Measurements from ENCODE around the gene CYTH1. TPM values are rescaled to one million over a fixed set of nuclear protein-coding genes. Genes with fewer than 3 reads are reported as not detected.

The CYTH1 gene
- polyA plus RNA-seq, 1 donor, result 40.6 TPM

DNA sequence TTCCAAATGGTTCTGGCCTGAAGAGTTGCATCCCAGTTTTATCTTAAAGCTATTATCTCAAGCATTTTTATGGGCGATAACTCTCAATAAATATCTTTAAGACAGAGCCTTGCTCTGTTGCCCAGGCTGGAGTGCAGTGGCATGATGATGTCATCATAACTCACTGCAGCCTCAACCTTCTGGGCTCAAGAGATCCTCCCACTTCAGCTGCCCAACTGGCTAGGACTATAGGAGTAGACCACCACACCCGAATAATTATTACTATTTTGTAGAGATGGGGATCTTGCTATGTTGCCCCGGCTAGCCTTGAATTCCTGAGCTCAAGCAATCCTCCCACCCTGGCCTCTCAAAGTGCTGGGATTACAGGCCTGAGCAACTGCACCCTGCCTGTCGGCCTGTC lies 26.1 kb upstream of the CYTH1 start:
- no peak for DNase-seq
- no peak overlapping the region for H3K4me3 ChIP-seq (ENCODE audit: low read length)
- no peaks in the 10 kb centered on the region for H3K4me1 ChIP-seq (ENCODE audit: control insufficient read depth, insufficient read depth, low read length)
- H3K9me3 ChIP-seq (ENCODE audit: control insufficient read depth, low read depth, low read length), result no peaks in the 10 kb centered on the region
- no peak overlapping the region for H3K27ac ChIP-seq (ENCODE audit: low read length)
- no CpG with 5 or more reads among the region's 4 CpGs for WGBS (ENCODE audit: insufficient coverage, low lambda C conversion rate)
- no peaks in the 10 kb centered on the region for H3K27me3 ChIP-seq (ENCODE audit: control insufficient read depth, insufficient read depth, low read length)
- peaks cover 76% of the 10 kb centered on the region for H3K36me3 ChIP-seq (ENCODE audit: control insufficient read depth, insufficient read depth, low read length)

DNA sequence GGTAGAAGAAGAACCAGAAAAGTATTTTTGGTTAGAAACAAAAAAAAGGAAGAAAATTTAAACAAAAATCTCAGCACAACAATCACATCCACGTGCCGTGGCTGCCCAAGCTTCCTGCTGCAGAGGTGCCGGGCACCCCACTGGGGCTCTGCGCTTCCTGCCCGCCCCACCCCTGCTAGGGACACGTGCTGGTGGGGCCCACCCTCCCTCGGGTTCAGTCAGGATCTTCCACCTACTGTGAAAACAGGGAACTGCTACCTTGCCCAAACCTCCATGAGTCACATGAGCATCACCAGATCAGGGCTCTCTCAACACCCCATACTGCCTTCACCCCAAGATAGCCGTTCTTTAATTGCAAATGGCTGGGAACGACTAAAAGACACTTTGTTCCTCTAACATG lies 24.4 kb upstream of the CYTH1 start:
- no peak overlapping the region for H3K4me3 ChIP-seq (ENCODE audit: low read length)
- no peaks in the 10 kb centered on the region for H3K4me1 ChIP-seq (ENCODE audit: control insufficient read depth, insufficient read depth, low read length)
- H3K36me3 ChIP-seq (ENCODE audit: control insufficient read depth, insufficient read depth, low read length), result peaks cover 76% of the 10 kb centered on the region
- no CpG with 5 or more reads among the region's 9 CpGs for WGBS (ENCODE audit: insufficient coverage, low lambda C conversion rate)
- no peaks in the 10 kb centered on the region for H3K27me3 ChIP-seq (ENCODE audit: control insufficient read depth, insufficient read depth, low read length)
- no peaks in the 10 kb centered on the region for H3K9me3 ChIP-seq (ENCODE audit: control insufficient read depth, low read depth, low read length)
- H3K27ac ChIP-seq (ENCODE audit: low read length), result no peak overlapping the region
- no peak for DNase-seq

DNA sequence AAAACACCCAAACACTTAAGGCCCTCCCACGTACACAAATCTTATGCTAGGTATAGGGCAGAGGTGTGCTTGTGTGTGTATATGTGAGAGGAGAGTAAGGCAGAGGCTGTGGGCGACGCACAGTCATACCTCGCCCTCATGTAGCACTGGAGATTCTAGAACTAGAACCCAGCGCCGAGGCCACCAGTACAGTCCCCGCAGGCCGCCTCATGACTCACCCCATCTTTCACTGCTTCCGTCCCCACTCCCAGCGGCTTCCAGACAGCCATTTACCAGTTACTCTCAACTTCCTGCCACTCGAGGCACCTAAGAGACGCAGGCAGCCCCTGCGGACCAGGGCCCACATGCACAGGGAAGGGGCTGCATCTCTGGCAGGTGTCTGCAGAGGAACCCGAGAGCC lies 23.2 kb upstream of the CYTH1 start:
- H3K4me1 ChIP-seq (ENCODE audit: control insufficient read depth, insufficient read depth, low read length), result no peaks in the 10 kb centered on the region
- no peaks in the 10 kb centered on the region for H3K27me3 ChIP-seq (ENCODE audit: control insufficient read depth, insufficient read depth, low read length)
- no CpG with 5 or more reads among the region's 14 CpGs for WGBS (ENCODE audit: insufficient coverage, low lambda C conversion rate)
- no peak for DNase-seq
- H3K27ac ChIP-seq (ENCODE audit: low read length), result no peak overlapping the region
- no peak overlapping the region for H3K4me3 ChIP-seq (ENCODE audit: low read length)
- H3K36me3 ChIP-seq (ENCODE audit: control insufficient read depth, insufficient read depth, low read length), result peaks cover 75% of the 10 kb centered on the region
- H3K9me3 ChIP-seq (ENCODE audit: control insufficient read depth, low read depth, low read length), result no peaks in the 10 kb centered on the region

DNA sequence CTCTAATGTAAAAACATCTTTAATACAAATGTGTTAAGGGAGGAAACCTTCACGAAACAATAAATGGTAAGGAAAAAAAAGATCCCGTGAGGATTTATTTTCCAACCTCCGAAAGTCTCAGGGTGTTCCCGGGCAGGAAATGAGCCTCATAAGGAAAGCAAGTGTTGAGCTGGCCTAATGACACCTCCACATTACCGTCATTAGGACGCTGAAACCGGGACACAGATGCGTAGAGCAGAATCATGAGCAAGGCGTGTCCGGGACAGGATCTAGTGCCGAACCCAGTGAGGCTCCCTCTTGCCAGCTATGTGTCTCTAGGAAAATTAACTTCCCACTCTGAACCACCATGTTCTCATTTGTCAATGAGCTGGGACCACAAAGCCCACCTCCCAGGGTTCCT lies 22.7 kb upstream of the CYTH1 start:
- Histone ChIP-seq H3K4me1 (ENCODE audit: control insufficient read depth, insufficient read depth, low read length) (no peaks in the 10 kb centered on the region), H3K4me3 (ENCODE audit: low read length) (no peak overlapping the region), H3K27me3 (ENCODE audit: control insufficient read depth, insufficient read depth, low read length) (no peaks in the 10 kb centered on the region), H3K36me3 (ENCODE audit: control insufficient read depth, insufficient read depth, low read length) (peaks cover 75% of the 10 kb centered on the region), H3K9me3 (ENCODE audit: control insufficient read depth, low read depth, low read length) (no peaks in the 10 kb centered on the region), H3K27ac (ENCODE audit: low read length) (no peak overlapping the region)
- 100% methylated on average over 2 of the region's 11 CpGs for WGBS (ENCODE audit: insufficient coverage, low lambda C conversion rate)
- no peak for DNase-seq

DNA sequence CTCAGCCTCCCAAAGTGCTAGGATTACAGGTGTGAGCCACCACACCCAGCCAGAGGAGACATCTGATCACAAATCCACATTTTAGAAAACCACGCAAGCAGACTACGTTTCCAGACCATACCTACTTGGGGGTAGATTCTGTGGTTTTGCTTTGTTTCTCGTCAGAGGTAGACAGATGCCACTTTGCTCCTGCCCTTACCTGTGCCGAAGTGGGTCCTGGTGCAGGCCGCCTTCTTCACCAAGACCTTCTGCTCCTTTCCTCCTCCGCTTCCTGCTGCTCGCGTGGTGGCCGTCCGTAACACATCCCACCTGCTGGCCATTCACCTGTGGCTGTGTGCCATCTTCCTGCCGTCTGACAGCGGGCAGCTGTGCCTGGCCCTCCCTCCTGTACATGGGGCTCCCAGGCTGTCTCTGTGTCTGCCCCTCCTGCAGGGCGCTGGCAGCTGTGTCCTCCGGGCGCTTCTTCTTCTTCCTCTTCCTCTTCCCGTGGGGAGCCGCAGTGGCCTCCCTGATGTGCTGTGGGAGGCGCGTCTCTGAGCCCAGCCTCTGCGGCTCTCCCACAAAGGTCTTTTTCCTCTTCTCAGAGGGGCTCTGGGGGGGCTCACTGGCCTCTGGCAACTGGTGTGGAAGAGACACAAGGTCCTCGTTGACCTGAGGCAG lies 21.2 kb upstream of the CYTH1 start:
- Histone ChIP-seq H3K27me3 (ENCODE audit: control insufficient read depth, insufficient read depth, low read length) (no peaks in the 10 kb centered on the region), H3K4me3 (ENCODE audit: low read length) (no peak overlapping the region), H3K27ac (ENCODE audit: low read length) (no peak overlapping the region), H3K36me3 (ENCODE audit: control insufficient read depth, insufficient read depth, low read length) (peaks cover 81% of the 10 kb centered on the region), H3K9me3 (ENCODE audit: control insufficient read depth, low read depth, low read length) (no peaks in the 10 kb centered on the region), H3K4me1 (ENCODE audit: control insufficient read depth, insufficient read depth, low read length) (no peaks in the 10 kb centered on the region)
- DNase-seq, result no peak
- no CpG with 5 or more reads among the region's 21 CpGs for WGBS (ENCODE audit: insufficient coverage, low lambda C conversion rate)

DNA sequence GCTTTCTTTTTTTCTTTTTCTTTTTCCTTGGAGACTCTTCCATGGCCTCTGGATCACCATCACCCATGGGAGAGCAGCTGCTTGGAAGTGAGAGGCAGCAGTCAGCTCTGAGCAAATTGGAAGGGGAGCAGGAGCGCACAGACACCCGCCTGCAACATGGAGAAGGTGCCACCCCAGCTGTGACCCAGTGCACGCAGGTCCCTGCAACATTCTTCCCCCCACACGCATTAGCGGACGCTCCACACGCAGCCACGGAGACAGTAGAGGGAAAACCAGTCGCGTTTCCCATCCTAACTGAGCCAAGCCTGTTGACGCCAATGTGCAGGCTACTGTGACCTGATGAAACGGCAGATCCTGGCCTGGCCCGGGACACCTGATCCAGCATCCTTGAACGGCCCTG lies 20.4 kb upstream of the CYTH1 start:
- Histone ChIP-seq H3K4me1 (ENCODE audit: control insufficient read depth, insufficient read depth, low read length) (no peaks in the 10 kb centered on the region), H3K9me3 (ENCODE audit: control insufficient read depth, low read depth, low read length) (no peaks in the 10 kb centered on the region), H3K27me3 (ENCODE audit: control insufficient read depth, insufficient read depth, low read length) (no peaks in the 10 kb centered on the region), H3K4me3 (ENCODE audit: low read length) (no peak overlapping the region), H3K36me3 (ENCODE audit: control insufficient read depth, insufficient read depth, low read length) (peaks cover 83% of the 10 kb centered on the region), H3K27ac (ENCODE audit: low read length) (no peak overlapping the region)
- no peak for DNase-seq
- no CpG with 5 or more reads among the region's 14 CpGs for WGBS (ENCODE audit: insufficient coverage, low lambda C conversion rate)

DNA sequence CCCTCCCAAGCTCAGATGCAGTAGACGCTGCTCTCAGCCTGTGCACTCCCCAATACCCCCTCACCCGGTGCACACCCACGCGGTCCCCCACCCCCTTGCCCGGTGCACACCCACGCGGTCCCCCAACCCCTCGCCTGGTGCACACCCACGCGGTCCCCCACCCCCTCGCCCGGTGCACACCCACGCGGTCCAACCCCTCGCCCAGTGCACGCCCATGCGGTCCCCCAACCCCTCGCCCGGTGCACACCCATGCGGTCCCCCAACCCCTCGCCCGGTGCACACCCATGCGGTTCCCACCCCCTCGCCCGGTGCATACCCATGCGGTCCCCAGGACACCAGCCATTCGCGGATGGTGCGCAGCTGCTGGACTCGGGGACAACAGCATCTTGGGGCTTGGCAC lies 19.9 kb upstream of the CYTH1 start:
- H3K27ac ChIP-seq (ENCODE audit: low read length), result no peak overlapping the region
- no peaks in the 10 kb centered on the region for H3K4me1 ChIP-seq (ENCODE audit: control insufficient read depth, insufficient read depth, low read length)
- no CpG with 5 or more reads among the region's 30 CpGs for WGBS (ENCODE audit: insufficient coverage, low lambda C conversion rate)
- H3K4me3 ChIP-seq (ENCODE audit: low read length), result no peak overlapping the region
- DNase-seq, result no peak
- H3K27me3 ChIP-seq (ENCODE audit: control insufficient read depth, insufficient read depth, low read length), result no peaks in the 10 kb centered on the region
- H3K9me3 ChIP-seq (ENCODE audit: control insufficient read depth, low read depth, low read length), result no peaks in the 10 kb centered on the region
- peaks cover 83% of the 10 kb centered on the region for H3K36me3 ChIP-seq (ENCODE audit: control insufficient read depth, insufficient read depth, low read length)

DNA sequence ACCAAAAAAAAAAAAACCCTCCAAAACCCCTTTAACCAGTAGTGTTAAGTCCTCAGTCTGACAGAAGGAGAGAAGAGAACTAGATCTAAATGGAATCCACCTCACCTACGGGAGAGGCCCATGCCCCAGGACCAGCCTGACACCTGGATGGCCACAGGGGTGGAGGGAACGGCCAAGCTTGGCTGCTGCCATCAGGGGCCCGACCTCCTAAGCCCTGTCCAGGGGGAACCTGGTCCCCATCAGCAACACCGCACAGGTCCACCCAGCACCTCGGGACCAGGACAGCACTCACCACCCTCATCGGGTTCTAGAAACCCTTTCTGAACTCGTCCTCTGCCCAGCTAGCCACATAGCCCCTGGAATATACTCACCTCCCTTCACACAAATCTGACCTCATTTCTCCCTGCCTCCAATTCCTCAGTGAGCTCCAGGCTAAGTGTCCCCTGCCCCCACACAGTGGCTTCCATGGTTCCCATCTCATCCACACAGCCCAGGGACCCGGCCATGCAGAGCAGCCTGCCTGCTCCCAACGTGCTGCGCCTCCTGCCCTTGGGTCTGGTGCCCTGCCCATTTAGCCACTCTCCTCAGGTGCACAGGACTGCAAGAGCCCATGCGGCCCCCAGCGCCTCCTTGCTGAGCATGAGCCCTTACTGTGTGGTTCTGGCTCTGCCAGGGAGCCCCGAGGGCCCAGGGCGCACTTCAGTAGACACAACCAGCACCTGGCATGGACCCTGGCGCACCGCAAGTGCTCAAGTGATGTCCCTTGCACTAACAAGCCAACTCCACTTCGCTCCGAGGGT lies 18.3 kb upstream of the CYTH1 start:
- WGBS (ENCODE audit: insufficient coverage, low lambda C conversion rate), result no CpG with 5 or more reads among the region's 18 CpGs
- Histone ChIP-seq H3K9me3 (ENCODE audit: control insufficient read depth, low read depth, low read length) (no peaks in the 10 kb centered on the region), H3K27ac (ENCODE audit: low read length) (no peak overlapping the region), H3K36me3 (ENCODE audit: control insufficient read depth, insufficient read depth, low read length) (peaks cover 83% of the 10 kb centered on the region), H3K27me3 (ENCODE audit: control insufficient read depth, insufficient read depth, low read length) (no peaks in the 10 kb centered on the region), H3K4me3 (ENCODE audit: low read length) (no peak overlapping the region), H3K4me1 (ENCODE audit: control insufficient read depth, insufficient read depth, low read length) (no peaks in the 10 kb centered on the region)
- no peak for DNase-seq

DNA sequence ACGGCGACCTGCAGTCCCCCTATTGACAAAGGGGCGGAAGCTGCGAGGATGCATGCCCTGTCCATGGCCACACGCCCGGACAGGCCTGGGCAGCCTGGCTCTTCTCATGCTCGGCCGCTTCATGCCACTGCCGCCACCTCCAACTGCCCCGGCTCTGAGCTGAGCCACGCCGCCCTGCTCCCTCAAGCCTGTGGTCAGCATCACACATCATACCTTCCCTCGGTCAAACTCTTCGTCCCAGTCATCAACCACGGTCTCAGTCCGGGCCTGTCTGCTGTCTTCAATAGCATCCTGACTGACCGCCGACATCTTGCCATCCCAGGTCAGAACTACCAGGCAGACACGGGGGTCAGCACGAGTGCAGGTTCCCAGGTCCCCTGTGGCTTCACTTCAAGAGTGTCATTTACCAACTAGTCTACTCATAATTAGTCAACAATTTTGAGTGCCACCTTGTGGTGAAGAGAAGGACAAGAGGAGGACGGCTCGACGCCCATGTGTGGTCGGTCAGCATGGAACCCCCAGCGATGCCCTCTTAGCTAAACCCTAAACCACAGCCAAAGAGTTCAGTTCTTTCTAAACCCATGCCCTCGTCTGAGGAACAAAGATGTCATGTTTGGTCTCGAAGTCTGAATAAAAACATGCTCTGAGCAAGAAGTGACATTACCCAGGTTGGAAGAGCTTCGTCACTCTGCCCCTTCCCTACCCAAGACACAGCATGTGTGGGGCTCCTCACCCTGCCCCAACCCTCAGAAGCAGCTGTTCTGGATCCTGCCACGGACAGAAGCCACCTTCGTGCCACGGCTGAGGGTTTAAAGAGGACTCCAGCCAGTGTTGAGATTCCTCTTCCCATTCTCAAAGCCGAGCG lies 16.9 kb upstream of the CYTH1 start:
- H3K9me3 ChIP-seq (ENCODE audit: control insufficient read depth, low read depth, low read length), result no peaks in the 10 kb centered on the region
- WGBS (ENCODE audit: insufficient coverage, low lambda C conversion rate), result no CpG with 5 or more reads among the region's 33 CpGs
- no peaks in the 10 kb centered on the region for H3K27me3 ChIP-seq (ENCODE audit: control insufficient read depth, insufficient read depth, low read length)
- DNase-seq, result no peak
- peaks cover 86% of the 10 kb centered on the region for H3K36me3 ChIP-seq (ENCODE audit: control insufficient read depth, insufficient read depth, low read length)
- no peak overlapping the region for H3K4me3 ChIP-seq (ENCODE audit: low read length)
- no peak overlapping the region for H3K27ac ChIP-seq (ENCODE audit: low read length)
- H3K4me1 ChIP-seq (ENCODE audit: control insufficient read depth, insufficient read depth, low read length), result no peaks in the 10 kb centered on the region
